ENCODE data around the gene UNCX. TPM values are rescaled to one million over a fixed set of nuclear protein-coding genes. Genes with fewer than 3 reads are reported as not detected.

The UNCX gene
- total and polyA plus RNA-seq, 2 of the 8 experiments (the other 6 are each of a cell fraction or from before 2014, with no cell fraction given), result not detected

DNA sequence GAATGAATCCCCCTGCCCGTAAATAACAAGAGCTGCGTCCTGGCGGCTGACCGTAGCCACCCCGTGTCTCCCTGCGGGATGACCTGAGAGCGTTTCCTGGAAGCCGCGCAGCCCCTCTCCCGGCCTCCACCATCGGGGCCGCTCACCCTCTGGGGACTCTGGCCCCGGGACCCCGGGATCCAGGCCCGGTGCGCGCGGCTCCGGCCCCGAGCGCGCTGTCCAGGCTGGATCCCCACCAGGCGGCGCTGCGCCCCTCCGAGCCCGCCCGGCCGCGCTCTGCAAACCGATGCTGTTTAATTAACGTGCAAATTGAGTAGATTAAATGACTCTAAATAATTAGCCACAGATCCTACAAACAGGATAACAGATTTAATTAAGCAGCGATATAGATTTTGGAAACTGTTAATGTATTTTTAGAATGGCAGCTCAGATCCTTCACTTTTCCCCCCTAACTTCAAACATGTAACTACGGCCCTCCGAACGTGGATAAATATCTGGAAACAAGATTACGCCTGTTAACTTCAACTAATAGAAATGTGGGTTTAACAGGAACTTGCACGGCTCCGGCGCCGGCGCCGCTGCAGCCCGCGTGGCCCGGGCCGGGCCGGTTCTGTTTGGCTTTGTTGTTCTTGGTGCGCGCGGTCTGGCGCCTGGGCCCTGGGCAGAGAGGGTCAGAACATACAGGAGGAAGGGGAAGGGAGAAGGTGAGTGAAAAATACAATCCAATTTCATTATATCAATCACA is 7.1 kb upstream of the UNCX start (continued):
- TF ChIP-seq SIN3A (conservative IDR thresholded peaks at IDR 0.05 in 1 of 2, IDR thresholded peaks at IDR 0.05 in 1 of 2; ENCODE audit: low read depth in 1 of 2, low read length in 2 of 2) (0 out of 4 replicates have a peak, but pooled peaks of 1 of the 2 experiments have one; percentile 28), GTF2F1 (IDR thresholded peaks at IDR 0.05; ENCODE audit: borderline replicate concordance, low read depth, low read length) (no peak), RAD21 (IDR thresholded peaks at IDR 0.05 in 1 of 2, conservative IDR thresholded peaks at IDR 0.05 in 1 of 2; ENCODE audit: low read depth in 2 of 2, low read length in 2 of 2) (peak; percentile 64 to 80), EGR1 (IDR thresholded peaks at IDR 0.05; ENCODE audit: borderline replicate concordance, low read depth, low read length) (0 out of 2 replicates have a peak, but pooled peaks have one; percentile 9), RFX5 (IDR thresholded peaks at IDR 0.05; ENCODE audit: borderline replicate concordance, low read depth, low read length) (no peak)
